Activated CD8-positive, alpha-beta T cell treated with anti-CD3 and anti-CD28 coated beads for 36 hours (primary cell): Measurements from ENCODE around the gene PRR5. TPM values are rescaled to one million over a fixed set of nuclear protein-coding genes. Genes with fewer than 3 reads are reported as not detected.
A peak's percentile ranks its signal among the peaks of the same experiment; 100 is the strongest.
"Not testable (repeated sequence)": the region's sequence is repeated elsewhere in the genome, so short reads cannot be mapped to it uniquely, and the experiment has no call there.

Source experiments
- ATAC-seq: fragments of 200-7000 bp; cut with Tn5 transposase; one replicate; pipeline ENCODE4 v1.10.0; 2021; ENCODE audit warnings: mild to moderate bottlenecking, moderate library complexity
- CTCF ChIA-PET: fragments of 350-600 bp; sonication (Branson Sonifier 250); formaldehyde crosslinking; loops from one replicate; lab custom pipeline; 2021; ENCODE audit warnings: antibody characterized with exemption; lab: Charles Lee
- POLR2A ChIA-PET: fragments of 350-600 bp; sonication (Branson Sonifier 250); formaldehyde crosslinking; loops from one replicate; lab custom pipeline; 2021; ENCODE audit warnings: antibody characterized with exemption; lab: Charles Lee
- DNase-seq: peaks from one replicate; pipeline ENCODE4 v3.0.0-alpha.2; 2020
- H3K27ac Mint-ChIP-seq: one replicate; pipeline ENCODE4 v1.8.0; 2021; ENCODE audit warnings: mild to moderate bottlenecking, mixed read lengths
- H3K27me3 Mint-ChIP-seq: one replicate; pipeline ENCODE4 v1.8.0; 2021; ENCODE audit warnings: mixed read lengths
- H3K36me3 Mint-ChIP-seq: one replicate; pipeline ENCODE4 v1.8.0; 2021; ENCODE audit warnings: low read depth, mixed read lengths
- H3K4me1 Mint-ChIP-seq: one replicate; pipeline ENCODE4 v1.8.0; 2021; ENCODE audit warnings: low read depth, mixed read lengths
- H3K4me3 Mint-ChIP-seq: one replicate; pipeline ENCODE4 v1.8.0; 2021; ENCODE audit warnings: mild to moderate bottlenecking, moderate library complexity, mixed read lengths
- H3K9me3 Mint-ChIP-seq: one replicate; pipeline ENCODE4 v1.8.0; 2021; ENCODE audit warnings: mixed read lengths
- CTCF ChIP-seq: fragments of 200-600 bp; IDR thresholded peaks from one replicate; pipeline ENCODE4 v1.8.0; 2022; ENCODE audit warnings: antibody characterized with exemption, mild to moderate bottlenecking
- intact Hi-C: fragments of 100-400 bp; cut with micrococcal nuclease; formaldehyde crosslinking; loops from one replicate; pipeline ENCODE4 v1.10.0; 2022
- total RNA-seq, 2 experiments: library from RNA; stranded (reverse); gene quantifications; one replicate each; pipeline ENCODE4 v1.2.3, GENCODE V29; 2021

PRR5 gene
- total RNA-seq, 2 experiments from 2014 or later, result 26.8 to 27.3 TPM

- peak overlapping the region; percentile 67 for H3K4me3 Mint-ChIP-seq
- ChIA-PET POLR2A (interaction anchor here (1.4 kb wide), 1 partner anchor 18 kb away, joined by 3 read pairs; no protein-coding TSS in a partner anchor), CTCF (no interaction called here)
- peaks cover 44% of the 10 kb centered on the region for H3K4me1 Mint-ChIP-seq
- no peak for TF ChIP-seq CTCF
- intact Hi-C loops, result no loop called here
- ATAC-seq (no peak), DNase-seq (no peak)
- H3K27ac Mint-ChIP-seq, result no peak overlapping the region
- H3K27me3 Mint-ChIP-seq, result no peaks in the 10 kb centered on the region
- no peaks in the 10 kb centered on the region for H3K36me3 Mint-ChIP-seq
- no peaks in the 10 kb centered on the region for H3K9me3 Mint-ChIP-seq
These were observed 24.0 kb upstream of the PRR5 start for GRCh38 chr22:44677871-44678555.

DNA sequence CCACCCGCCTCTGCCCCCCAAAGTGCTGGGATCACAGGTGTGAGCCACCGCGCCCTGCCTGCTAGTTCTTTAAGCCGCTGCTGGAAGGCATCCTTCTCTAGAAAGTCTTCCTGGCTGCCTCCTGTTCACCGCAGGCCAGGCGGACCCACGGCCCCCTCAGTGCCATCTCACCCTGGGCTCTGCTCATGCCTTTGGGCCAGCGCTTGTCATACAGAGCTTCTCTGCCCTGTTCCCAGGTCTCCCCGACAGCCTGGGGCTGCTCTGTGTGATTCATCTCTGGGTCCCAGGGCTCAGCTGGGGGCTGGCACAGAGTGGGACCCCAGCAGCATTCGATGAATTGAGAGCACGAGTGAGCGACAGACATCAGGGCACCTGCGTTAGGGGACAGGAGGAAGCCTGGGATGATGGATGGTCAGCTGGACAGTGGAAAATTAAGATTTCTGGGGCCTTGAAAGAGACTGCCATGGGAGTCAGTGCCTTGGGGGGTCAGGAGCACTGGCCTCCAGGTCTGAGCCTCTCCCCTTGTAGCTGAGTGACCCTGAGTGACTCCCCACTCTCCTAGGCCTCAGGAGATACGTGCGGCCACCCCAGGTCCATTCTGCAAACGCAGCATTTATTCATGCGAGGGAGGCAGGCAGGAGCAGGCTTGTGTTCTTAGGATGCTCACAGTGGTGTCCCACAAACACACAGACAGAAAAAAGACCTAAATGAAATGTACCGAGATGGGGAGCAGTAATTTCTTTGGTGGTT lies 23.3 kb upstream of the PRR5 start:
- Mint-ChIP-seq H3K9me3 (no peaks in the 10 kb centered on the region), H3K4me1 (peaks cover 51% of the 10 kb centered on the region), H3K4me3 (no peak overlapping the region), H3K27ac (no peak overlapping the region), H3K36me3 (no peaks in the 10 kb centered on the region), H3K27me3 (no peaks in the 10 kb centered on the region)
- ChIA-PET POLR2A (no interaction called here), CTCF (no interaction called here)
- intact Hi-C loops, result no loop called here
- TF ChIP-seq CTCF, result no peak
- ATAC-seq (no peak), DNase-seq (no peak)

DNA sequence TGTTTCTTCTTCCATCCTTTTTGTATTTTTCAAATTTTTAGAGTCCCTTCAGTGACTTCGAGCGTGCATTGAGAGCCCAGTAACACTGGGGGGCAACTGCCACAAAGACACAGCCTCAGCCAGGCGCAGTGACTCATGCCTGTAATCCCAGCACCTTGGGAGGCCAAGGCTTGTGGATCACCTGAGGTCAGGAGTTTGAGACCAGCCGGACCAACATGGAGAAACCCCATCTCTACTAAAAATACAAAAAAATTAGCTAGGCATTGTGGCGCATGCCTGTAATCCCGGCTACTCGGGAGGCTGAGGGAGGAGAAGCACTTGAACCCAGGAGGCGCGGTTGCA lies 22.7 kb upstream of the PRR5 start:
- H3K27me3 Mint-ChIP-seq, H3K4me3 Mint-ChIP-seq, H3K36me3 Mint-ChIP-seq, H3K9me3 Mint-ChIP-seq, intact Hi-C loops, ATAC-seq, POLR2A ChIA-PET, CTCF ChIA-PET, H3K27ac Mint-ChIP-seq, DNase-seq: not testable (repeated sequence)
- peaks cover 57% of the 10 kb centered on the region for H3K4me1 Mint-ChIP-seq

- POLR2A ChIA-PET, result no interaction called here
- TF ChIP-seq CTCF, result no peak
- Mint-ChIP-seq H3K9me3 (no peaks in the 10 kb centered on the region), H3K27me3 (no peaks in the 10 kb centered on the region), H3K4me1 (peaks cover 65% of the 10 kb centered on the region), H3K36me3 (no peaks in the 10 kb centered on the region), H3K27ac (no peak overlapping the region), H3K4me3 (no peak overlapping the region)
- intact Hi-C loops, result no loop called here
- ATAC-seq (no peak), DNase-seq (no peak)
- CTCF ChIA-PET, result interaction anchor here (6.1 kb wide), 1 partner anchor 11 kb away, joined by 56 read pairs; no protein-coding TSS in a partner anchor
These were observed 21.9 kb upstream of the PRR5 start for GRCh38 chr22:44680058-44680457.

- DNase-seq, result no peak
These were observed 21.5 kb upstream of the PRR5 start for GRCh38 chr22:44680481-44680894.

More at GRCh38 chr22:44680481-44680894, 21.5 kb upstream of the PRR5 start:
- POLR2A ChIA-PET, result no interaction called here
- no peaks in the 10 kb centered on the region for H3K9me3 Mint-ChIP-seq
- no peak overlapping the region for H3K27ac Mint-ChIP-seq
- TF ChIP-seq CTCF, result no peak
- H3K27me3 Mint-ChIP-seq, result no peaks in the 10 kb centered on the region
- CTCF ChIA-PET, result interaction anchor here (6.1 kb wide), 1 partner anchor 12 kb away, joined by 56 read pairs; no protein-coding TSS in a partner anchor
- H3K4me3 Mint-ChIP-seq, result no peak overlapping the region
- intact Hi-C loops, result no loop called here
- peaks cover 67% of the 10 kb centered on the region for H3K4me1 Mint-ChIP-seq
- no peak for ATAC-seq
- no peaks in the 10 kb centered on the region for H3K36me3 Mint-ChIP-seq
